WTC11 (cell line): ENCODE measurements around the gene BIVM. TPM values are rescaled to one million over a fixed set of nuclear protein-coding genes. Genes with fewer than 3 reads are reported as not detected.

ENCODE experiments used
- ATAC-seq: fragments of 200-7000 bp; cut with Tn5 transposase; 2 replicates; pipeline ENCODE4 v1.10.0; 2021; ENCODE audit warnings: mild to moderate bottlenecking, moderate library complexity
- CTCF ChIA-PET: fragments of 300-600 bp; sonication (Branson Sonifier 250); formaldehyde crosslinking; loops from one replicate; lab custom pipeline; 2021; ENCODE audit warnings: antibody characterized with exemption; lab: Charles Lee
- POLR2A ChIA-PET: fragments of 350-600 bp; sonication (Branson Sonifier 250); formaldehyde crosslinking; loops from one replicate; lab custom pipeline; 2021; ENCODE audit warnings: antibody characterized with exemption; lab: Charles Lee
- DNase-seq: peaks from one replicate; pipeline ENCODE4 v3.0.0; 2021; ENCODE audit warnings: low spot score
- H3K27ac Mint-ChIP-seq: 2 replicates; pipeline ENCODE4 v1.8.0; 2021; ENCODE audit warnings: mixed read lengths
- H3K27me3 Mint-ChIP-seq: 2 replicates; pipeline ENCODE4 v1.8.0; 2021; ENCODE audit warnings: low read depth, mild to moderate bottlenecking, moderate library complexity, mixed read lengths
- H3K36me3 Mint-ChIP-seq: 2 replicates; pipeline ENCODE4 v1.8.0; 2021; ENCODE audit warnings: mixed read lengths
- H3K4me1 Mint-ChIP-seq: 2 replicates; pipeline ENCODE4 v1.8.0; 2022; ENCODE audit warnings: mixed read lengths
- H3K4me3 Mint-ChIP-seq: 2 replicates; pipeline ENCODE4 v1.8.0; 2021; ENCODE audit warnings: mild to moderate bottlenecking, moderate library complexity, mixed read lengths
- H3K9me3 Mint-ChIP-seq: 2 replicates; pipeline ENCODE4 v1.8.0; 2021; ENCODE audit warnings: mixed read lengths
- CBFB ChIP-seq: sonication (generic); formaldehyde crosslinking; IDR thresholded peaks from 2 replicates; pipeline ENCODE4 v1.8.1; 2022; ENCODE audit warnings: mild to moderate bottlenecking, low read depth, missing genetic modification reagents
- CREB1 ChIP-seq: sonication (generic); formaldehyde crosslinking; IDR thresholded peaks from 2 replicates; pipeline ENCODE4 v1.8.0; 2023; ENCODE audit warnings: mild to moderate bottlenecking, missing genetic modification reagents
- ELF4 ChIP-seq: sonication (generic); formaldehyde crosslinking; IDR thresholded peaks from 2 replicates; pipeline ENCODE4 v1.8.1; 2022; ENCODE audit warnings: low read depth, mild to moderate bottlenecking, moderate library complexity, missing genetic modification reagents
- FOXK1 ChIP-seq: sonication (generic); formaldehyde crosslinking; IDR thresholded peaks from 2 replicates; pipeline ENCODE4 v1.8.0; 2022; ENCODE audit warnings: mild to moderate bottlenecking, moderate library complexity, missing genetic modification reagents
- FOXP1 ChIP-seq: sonication (generic); formaldehyde crosslinking; IDR thresholded peaks from 2 replicates; pipeline ENCODE4 v1.8.0; 2022; ENCODE audit warnings: missing genetic modification reagents, mild to moderate bottlenecking, moderate library complexity, borderline replicate concordance
- GABPB1 ChIP-seq: sonication (generic); formaldehyde crosslinking; IDR thresholded peaks from 2 replicates; pipeline ENCODE4 v1.8.1; 2023; ENCODE audit warnings: mild to moderate bottlenecking, missing genetic modification reagents
- JAZF1 ChIP-seq: fragments of 250-450 bp; sonication (Bioruptor Pico); IDR thresholded peaks from 2 replicates; pipeline ENCODE4 v1.9.0; 2021; ENCODE audit warnings: moderate library complexity, mild to moderate bottlenecking, inconsistent platforms
- KAT7 ChIP-seq: sonication (generic); formaldehyde crosslinking; IDR thresholded peaks from 2 replicates; pipeline ENCODE4 v1.8.1; 2023; ENCODE audit warnings: missing genetic modification reagents, mild to moderate bottlenecking, borderline replicate concordance
- MXD4 ChIP-seq: fragments of 250-450 bp; sonication (Bioruptor Pico); IDR thresholded peaks from 2 replicates; pipeline ENCODE4 v1.8.0; 2021; ENCODE audit warnings: mild to moderate bottlenecking, moderate library complexity, borderline replicate concordance
- MYBL2 ChIP-seq: sonication (generic); formaldehyde crosslinking; IDR thresholded peaks from 2 replicates; pipeline ENCODE4 v1.8.1; 2023; ENCODE audit warnings: mild to moderate bottlenecking, moderate library complexity, missing genetic modification reagents
- RELA ChIP-seq: sonication (generic); formaldehyde crosslinking; IDR thresholded peaks from 2 replicates; pipeline ENCODE4 v1.8.1; 2022; ENCODE audit warnings: missing genetic modification reagents, mild to moderate bottlenecking, borderline replicate concordance
- ZBTB21 ChIP-seq: sonication (generic); formaldehyde crosslinking; IDR thresholded peaks from 2 replicates; pipeline ENCODE4 v1.8.1; 2023; ENCODE audit warnings: mild to moderate bottlenecking, missing genetic modification reagents, borderline replicate concordance
- ZNF121 ChIP-seq: sonication (generic); formaldehyde crosslinking; IDR thresholded peaks from 2 replicates; pipeline ENCODE4 v1.8.0; 2023; ENCODE audit warnings: missing genetic modification reagents
- total RNA-seq: library from RNA; stranded (reverse); gene quantifications from 3 replicates; pipeline ENCODE4 v1.2.3, GENCODE V29; 2021
- TF ChIP-seq, protein P1 (sequence below): fragments of 250-450 bp; sonication (Bioruptor Pico); IDR thresholded peaks from 2 replicates; pipeline ENCODE4 v1.9.0; 2021; ENCODE audit warnings: mild to moderate bottlenecking
- TF ChIP-seq, protein P2 (sequence below): fragments of 250-450 bp; sonication (Bioruptor Pico); IDR thresholded peaks from 2 replicates; pipeline ENCODE4 v2.1.2; 2022; ENCODE audit warnings: mild to moderate bottlenecking, moderate library complexity
- TF ChIP-seq, protein P3 (sequence below): sonication (generic); formaldehyde crosslinking; IDR thresholded peaks from 2 replicates; pipeline ENCODE4 v1.8.1; 2022; ENCODE audit warnings: missing genetic modification reagents, borderline replicate concordance
- TF ChIP-seq, protein P4 (sequence below): fragments of 250-450 bp; sonication (Bioruptor Pico); IDR thresholded peaks from 2 replicates; pipeline ENCODE4 v1.9.0; 2021; ENCODE audit warnings: moderate library complexity, mild to moderate bottlenecking, inconsistent platforms, borderline replicate concordance
- TF ChIP-seq, protein P5 (sequence below): fragments of 250-450 bp; sonication (Bioruptor Pico); IDR thresholded peaks from 2 replicates; pipeline ENCODE4 v1.9.0; 2021; ENCODE audit warnings: mild to moderate bottlenecking
- TF ChIP-seq, protein P6 (sequence below): sonication (generic); formaldehyde crosslinking; IDR thresholded peaks from 2 replicates; pipeline ENCODE4 v1.8.1; 2022; ENCODE audit warnings: low read depth, missing genetic modification reagents, borderline replicate concordance

Gene BIVM
- total RNA-seq, 1 experiment from 2014 or later, result 10.2 TPM

DNA sequence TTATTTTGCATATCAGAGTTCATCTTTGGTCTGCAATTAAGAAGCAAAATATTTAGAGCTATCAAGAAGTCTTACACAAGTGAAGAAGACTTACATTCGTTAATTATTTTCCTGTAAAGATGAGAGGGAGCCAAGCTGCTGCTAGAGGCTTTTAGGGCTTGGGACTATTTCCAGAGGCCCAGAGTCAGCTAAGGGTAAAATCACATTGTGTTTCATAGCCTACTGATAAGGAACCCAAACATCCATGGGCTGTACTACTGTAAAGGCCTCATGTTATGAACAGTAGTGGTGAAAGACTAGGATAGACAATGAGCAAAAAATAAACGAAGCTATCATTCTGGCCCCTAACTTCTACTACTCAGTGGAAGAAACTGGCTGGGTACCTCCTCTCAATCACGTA, 14.4 kb upstream of the BIVM start:
- no peak for DNase-seq
- Mint-ChIP-seq H3K27me3 (no peaks in the 10 kb centered on the region), H3K27ac (no peak overlapping the region), H3K9me3 (peaks cover 28% of the 10 kb centered on the region), H3K4me3 (no peak overlapping the region)
- CTCF ChIA-PET, result no interaction called here
- no peak for ATAC-seq
- TF ChIP-seq JAZF1 (CRISPR knock-in tag) (no peak), ZNF121 (no peak), CREB1 (no peak), MXD4 (no peak), KAT7 (no peak), FOXK1 (CRISPR knock-in tag) (no peak), CBFB (CRISPR knock-in tag) (no peak), ELF4 (no peak), GABPB1 (CRISPR knock-in tag) (no peak), ZBTB21 (CRISPR knock-in tag) (no peak)
- TF ChIP-seq, protein P1, sequence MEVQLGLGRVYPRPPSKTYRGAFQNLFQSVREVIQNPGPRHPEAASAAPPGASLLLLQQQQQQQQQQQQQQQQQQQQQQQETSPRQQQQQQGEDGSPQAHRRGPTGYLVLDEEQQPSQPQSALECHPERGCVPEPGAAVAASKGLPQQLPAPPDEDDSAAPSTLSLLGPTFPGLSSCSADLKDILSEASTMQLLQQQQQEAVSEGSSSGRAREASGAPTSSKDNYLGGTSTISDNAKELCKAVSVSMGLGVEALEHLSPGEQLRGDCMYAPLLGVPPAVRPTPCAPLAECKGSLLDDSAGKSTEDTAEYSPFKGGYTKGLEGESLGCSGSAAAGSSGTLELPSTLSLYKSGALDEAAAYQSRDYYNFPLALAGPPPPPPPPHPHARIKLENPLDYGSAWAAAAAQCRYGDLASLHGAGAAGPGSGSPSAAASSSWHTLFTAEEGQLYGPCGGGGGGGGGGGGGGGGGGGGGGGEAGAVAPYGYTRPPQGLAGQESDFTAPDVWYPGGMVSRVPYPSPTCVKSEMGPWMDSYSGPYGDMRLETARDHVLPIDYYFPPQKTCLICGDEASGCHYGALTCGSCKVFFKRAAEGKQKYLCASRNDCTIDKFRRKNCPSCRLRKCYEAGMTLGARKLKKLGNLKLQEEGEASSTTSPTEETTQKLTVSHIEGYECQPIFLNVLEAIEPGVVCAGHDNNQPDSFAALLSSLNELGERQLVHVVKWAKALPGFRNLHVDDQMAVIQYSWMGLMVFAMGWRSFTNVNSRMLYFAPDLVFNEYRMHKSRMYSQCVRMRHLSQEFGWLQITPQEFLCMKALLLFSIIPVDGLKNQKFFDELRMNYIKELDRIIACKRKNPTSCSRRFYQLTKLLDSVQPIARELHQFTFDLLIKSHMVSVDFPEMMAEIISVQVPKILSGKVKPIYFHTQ, result no peak
- TF ChIP-seq, protein P2, sequence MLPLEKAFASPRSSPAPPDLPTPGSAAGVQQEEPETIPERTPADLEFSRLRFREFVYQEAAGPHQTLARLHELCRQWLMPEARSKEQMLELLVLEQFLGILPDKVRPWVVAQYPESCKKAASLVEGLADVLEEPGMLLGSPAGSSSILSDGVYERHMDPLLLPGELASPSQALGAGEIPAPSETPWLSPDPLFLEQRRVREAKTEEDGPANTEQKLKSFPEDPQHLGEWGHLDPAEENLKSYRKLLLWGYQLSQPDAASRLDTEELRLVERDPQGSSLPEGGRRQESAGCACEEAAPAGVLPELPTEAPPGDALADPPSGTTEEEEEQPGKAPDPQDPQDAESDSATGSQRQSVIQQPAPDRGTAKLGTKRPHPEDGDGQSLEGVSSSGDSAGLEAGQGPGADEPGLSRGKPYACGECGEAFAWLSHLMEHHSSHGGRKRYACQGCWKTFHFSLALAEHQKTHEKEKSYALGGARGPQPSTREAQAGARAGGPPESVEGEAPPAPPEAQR (CRISPR knock-in tag), result no peak
- TF ChIP-seq, protein P3, sequence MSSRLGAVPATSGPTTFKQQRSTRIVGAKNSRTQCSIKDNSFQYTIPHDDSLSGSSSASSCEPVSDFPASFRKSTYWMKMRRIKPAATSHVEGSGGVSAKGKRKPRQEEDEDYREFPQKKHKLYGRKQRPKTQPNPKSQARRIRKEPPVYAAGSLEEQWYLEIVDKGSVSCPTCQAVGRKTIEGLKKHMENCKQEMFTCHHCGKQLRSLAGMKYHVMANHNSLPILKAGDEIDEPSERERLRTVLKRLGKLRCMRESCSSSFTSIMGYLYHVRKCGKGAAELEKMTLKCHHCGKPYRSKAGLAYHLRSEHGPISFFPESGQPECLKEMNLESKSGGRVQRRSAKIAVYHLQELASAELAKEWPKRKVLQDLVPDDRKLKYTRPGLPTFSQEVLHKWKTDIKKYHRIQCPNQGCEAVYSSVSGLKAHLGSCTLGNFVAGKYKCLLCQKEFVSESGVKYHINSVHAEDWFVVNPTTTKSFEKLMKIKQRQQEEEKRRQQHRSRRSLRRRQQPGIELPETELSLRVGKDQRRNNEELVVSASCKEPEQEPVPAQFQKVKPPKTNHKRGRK (CRISPR knock-in tag), result no peak
- TF ChIP-seq, all 79 proteins: peak for 0
- peaks cover 15% of the 10 kb centered on the region for H3K4me1 Mint-ChIP-seq
- POLR2A ChIA-PET, result no interaction called here
- peaks cover 58% of the 10 kb centered on the region for H3K36me3 Mint-ChIP-seq

DNA sequence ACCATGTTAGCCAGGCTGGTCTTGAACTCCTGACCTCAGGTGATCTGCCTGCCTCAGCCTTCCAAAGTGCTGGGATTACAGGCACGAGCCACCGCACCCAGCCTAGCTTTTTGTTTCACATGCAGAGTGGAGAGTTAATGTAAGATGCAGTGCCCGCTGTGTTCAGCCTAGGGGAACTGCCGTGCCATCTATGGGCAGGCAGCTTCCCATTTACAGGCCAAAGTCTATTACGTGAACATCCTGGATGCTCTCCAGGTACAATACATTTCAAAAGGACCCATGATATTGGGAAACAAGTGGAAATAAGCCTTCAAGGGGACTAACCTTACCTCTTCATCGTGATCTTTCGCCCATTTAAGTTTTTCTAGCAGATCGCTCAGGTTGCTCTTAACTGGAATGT, 10.2 kb upstream of the BIVM start:
- no peak for TF ChIP-seq KAT7
- TF ChIP-seq, protein P4, sequence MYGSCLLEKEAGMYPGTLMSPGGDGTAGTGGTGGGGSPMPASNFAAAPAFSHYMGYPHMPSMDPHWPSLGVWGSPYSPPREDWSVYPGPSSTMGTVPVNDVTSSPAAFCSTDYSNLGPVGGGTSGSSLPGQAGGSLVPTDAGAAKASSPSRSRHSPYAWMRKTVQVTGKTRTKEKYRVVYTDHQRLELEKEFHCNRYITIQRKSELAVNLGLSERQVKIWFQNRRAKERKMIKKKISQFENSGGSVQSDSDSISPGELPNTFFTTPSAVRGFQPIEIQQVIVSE (CRISPR knock-in tag), result no peak
- TF ChIP-seq RELA (CRISPR knock-in tag), result no peak
- no peak for TF ChIP-seq MYBL2 (CRISPR knock-in tag)
- TF ChIP-seq, protein P5, sequence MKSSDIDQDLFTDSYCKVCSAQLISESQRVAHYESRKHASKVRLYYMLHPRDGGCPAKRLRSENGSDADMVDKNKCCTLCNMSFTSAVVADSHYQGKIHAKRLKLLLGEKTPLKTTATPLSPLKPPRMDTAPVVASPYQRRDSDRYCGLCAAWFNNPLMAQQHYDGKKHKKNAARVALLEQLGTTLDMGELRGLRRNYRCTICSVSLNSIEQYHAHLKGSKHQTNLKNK, result no peak
- no peak for DNase-seq
- H3K4me3 Mint-ChIP-seq, result no peak overlapping the region
- peaks cover 23% of the 10 kb centered on the region for H3K4me1 Mint-ChIP-seq
- ATAC-seq, result no peak
- H3K27me3 Mint-ChIP-seq, result no peaks in the 10 kb centered on the region; the same call in 1 of the 2 replicates
- no peaks in the 10 kb centered on the region for H3K9me3 Mint-ChIP-seq
- CTCF ChIA-PET, result interaction anchor here (1.2 kb wide), 2 partner anchors 11 to 12 kb away, joined by 3 read pairs; no protein-coding TSS in a partner anchor
- peaks cover 46% of the 10 kb centered on the region for H3K36me3 Mint-ChIP-seq
- H3K27ac Mint-ChIP-seq, result no peak overlapping the region
- POLR2A ChIA-PET, result no interaction called here

DNA sequence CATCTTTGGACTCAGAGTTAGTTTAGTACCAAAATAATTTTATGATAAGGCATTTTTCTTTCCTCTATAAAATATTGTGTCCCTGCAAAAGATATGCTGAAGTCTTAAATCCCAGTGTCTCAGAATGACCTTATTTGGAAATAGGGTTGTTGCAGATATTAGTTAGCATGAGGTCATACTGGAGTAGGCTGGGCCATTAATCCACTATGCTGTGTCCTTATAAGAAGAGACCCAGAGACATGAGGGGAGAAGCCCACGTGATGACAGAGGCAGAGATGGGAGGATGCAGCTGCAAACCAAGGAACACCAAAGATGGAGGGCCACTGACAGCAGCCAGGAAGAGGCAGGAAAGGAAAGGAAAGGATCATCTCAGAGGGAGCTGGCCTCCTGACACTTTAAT, 6.5 kb upstream of the BIVM start:
- peaks cover 40% of the 10 kb centered on the region for H3K36me3 Mint-ChIP-seq
- H3K4me1 Mint-ChIP-seq, result peaks cover 24% of the 10 kb centered on the region
- ChIA-PET CTCF (no interaction called here), POLR2A (no interaction called here)
- TF ChIP-seq FOXP1 (CRISPR knock-in tag), result no peak
- no peak for TF ChIP-seq FOXK1 (CRISPR knock-in tag)
- TF ChIP-seq, protein P6, sequence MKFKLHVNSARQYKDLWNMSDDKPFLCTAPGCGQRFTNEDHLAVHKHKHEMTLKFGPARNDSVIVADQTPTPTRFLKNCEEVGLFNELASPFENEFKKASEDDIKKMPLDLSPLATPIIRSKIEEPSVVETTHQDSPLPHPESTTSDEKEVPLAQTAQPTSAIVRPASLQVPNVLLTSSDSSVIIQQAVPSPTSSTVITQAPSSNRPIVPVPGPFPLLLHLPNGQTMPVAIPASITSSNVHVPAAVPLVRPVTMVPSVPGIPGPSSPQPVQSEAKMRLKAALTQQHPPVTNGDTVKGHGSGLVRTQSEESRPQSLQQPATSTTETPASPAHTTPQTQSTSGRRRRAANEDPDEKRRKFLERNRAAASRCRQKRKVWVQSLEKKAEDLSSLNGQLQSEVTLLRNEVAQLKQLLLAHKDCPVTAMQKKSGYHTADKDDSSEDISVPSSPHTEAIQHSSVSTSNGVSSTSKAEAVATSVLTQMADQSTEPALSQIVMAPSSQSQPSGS, result no peak
- H3K27ac Mint-ChIP-seq, result no peak overlapping the region
- H3K9me3 Mint-ChIP-seq, result no peaks in the 10 kb centered on the region
- H3K27me3 Mint-ChIP-seq, result no peaks in the 10 kb centered on the region; the same call in 1 of the 2 replicates
- no peak for ATAC-seq
- DNase-seq, result no peak
- H3K4me3 Mint-ChIP-seq, result no peak overlapping the region
